ENCODE data around the gene COX10.

Gene COX10

DNA sequence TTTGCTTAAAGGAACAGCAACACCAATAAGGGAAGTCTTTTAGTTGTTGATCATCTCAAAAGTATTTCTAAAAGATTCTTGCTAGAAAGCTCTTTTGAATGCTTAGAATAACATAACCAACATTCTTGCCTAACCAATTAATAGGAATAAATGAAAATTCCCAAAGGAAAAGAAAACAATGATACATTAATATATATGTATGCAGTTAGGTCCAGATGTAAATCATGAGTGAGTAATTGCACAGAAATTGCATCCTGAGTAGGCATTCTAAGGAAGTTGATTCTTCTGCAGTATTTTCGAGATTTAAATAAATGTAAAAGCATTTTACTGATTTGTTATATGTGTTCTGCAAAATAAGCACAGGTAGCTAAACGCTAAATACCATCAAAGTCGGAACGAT, 22.1 kb downstream of the COX10 start:
- no peak for DNase-seq
- H3K36me3 ChIP-seq = no peaks in the 10 kb centered on the region
- H3K4me3 ChIP-seq (ENCODE audit: low read depth, low read length) = no peak overlapping the region
- TF ChIP-seq CTCF (IDR thresholded peaks at IDR 0.05; ENCODE audit: low read depth, low read length) = no peak
- no peaks in the 10 kb centered on the region for H3K9me3 ChIP-seq (ENCODE audit: severe bottlenecking)
- H3K27ac ChIP-seq = no peak overlapping the region
- no peaks in the 10 kb centered on the region for H3K27me3 ChIP-seq (ENCODE audit: insufficient read depth, low read depth, severe bottlenecking)

DNA sequence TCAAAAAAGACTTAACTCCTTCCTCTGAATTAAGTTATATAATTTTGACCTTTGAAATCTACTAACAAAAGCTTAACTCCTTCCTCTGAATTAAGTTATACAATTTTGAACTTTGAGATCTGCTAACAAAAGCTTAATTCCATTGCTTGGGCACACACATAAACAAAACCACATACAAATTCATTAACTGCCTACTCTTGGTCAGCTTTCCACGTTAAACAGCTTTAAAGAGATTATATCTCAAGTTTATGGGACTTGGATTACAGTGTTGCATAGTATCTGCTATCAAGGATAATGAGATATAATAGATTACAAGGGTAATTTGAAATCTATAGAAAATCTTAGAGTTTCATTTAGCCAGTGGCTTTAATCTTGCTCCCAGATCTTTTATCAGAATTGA, 23.5 kb downstream of the COX10 start:
- Histone ChIP-seq H3K36me3 (no peaks in the 10 kb centered on the region), H3K9me3 (ENCODE audit: severe bottlenecking) (no peaks in the 10 kb centered on the region), H3K27ac (no peak overlapping the region), H3K4me3 (ENCODE audit: low read depth, low read length) (no peak overlapping the region), H3K27me3 (ENCODE audit: insufficient read depth, low read depth, severe bottlenecking) (no peaks in the 10 kb centered on the region)
- no peak for DNase-seq
- no peak for TF ChIP-seq CTCF (IDR thresholded peaks at IDR 0.05; ENCODE audit: low read depth, low read length)

DNA sequence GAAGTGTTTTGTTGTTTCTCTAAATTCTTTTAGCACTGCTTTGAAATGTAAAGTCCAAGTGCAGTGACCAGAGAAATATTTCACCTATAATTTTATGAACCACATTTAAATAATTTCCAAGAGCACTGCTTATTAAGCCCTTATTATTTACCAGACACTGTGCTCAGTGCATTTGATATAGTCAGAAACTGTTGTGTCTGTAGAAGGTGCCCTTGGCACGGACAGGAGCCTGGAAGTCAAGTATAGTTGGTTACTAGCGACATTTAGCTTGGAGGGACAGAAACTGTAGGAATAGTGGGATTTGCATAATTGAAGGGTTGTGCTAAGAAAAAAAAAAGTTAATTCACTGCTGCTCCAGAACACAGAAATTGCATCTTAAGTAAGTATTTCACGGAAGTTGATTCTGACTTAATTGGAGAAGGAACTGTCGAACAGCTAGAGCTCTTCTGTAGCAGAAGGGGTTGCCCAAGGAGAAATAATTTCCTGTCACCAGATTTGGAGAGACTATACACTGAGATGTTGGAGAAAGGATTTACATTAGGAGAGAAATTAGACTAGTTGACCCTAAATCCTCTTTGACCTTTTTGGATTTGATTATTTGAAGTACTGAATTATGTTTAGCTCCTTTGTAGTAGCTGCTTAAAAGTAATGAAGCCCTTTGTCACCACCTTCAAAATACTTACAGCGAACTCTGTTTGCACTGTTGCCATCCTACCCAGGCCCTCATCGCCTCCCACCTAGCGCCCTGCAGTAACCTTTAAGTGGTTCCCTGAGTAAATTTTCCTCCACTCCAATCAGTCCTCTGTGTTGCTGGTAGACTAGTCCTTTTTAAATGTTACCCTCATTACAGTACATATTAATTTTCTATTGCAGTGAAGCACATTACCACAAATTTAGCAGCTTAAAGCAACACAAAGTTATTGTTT, 25.6 kb downstream of the COX10 start:
- Histone ChIP-seq H3K27me3 (ENCODE audit: insufficient read depth, low read depth, severe bottlenecking) (no peaks in the 10 kb centered on the region), H3K4me3 (ENCODE audit: low read depth, low read length) (no peak overlapping the region), H3K36me3 (no peaks in the 10 kb centered on the region), H3K27ac (no peak overlapping the region), H3K9me3 (ENCODE audit: severe bottlenecking) (no peaks in the 10 kb centered on the region)
- no peak for DNase-seq
- no peak for TF ChIP-seq CTCF (IDR thresholded peaks at IDR 0.05; ENCODE audit: low read depth, low read length)

DNA sequence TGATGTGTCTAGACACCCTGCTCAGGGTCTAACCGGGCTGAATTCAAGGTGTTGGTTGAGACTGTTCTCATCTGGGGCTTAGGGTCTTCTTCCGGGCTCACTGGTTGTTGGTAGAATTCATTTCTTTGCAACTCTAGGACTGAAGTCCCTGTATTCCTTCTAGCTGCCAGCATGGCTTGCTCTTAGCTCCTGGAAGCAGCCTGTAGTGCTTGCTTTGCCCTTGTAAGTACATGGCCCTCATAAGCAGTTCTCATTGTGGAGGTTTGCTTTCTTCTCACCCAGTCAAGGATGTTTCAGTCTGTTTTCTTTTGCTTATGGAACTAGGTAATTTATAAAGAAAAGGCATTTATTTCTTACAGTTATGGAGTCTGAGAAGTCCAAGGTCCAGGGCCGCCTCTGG, 26.3 kb downstream of the COX10 start:
- no peak overlapping the region for H3K4me3 ChIP-seq (ENCODE audit: low read depth, low read length)
- H3K9me3 ChIP-seq (ENCODE audit: severe bottlenecking) = no peaks in the 10 kb centered on the region
- no peak overlapping the region for H3K27ac ChIP-seq
- no peak for DNase-seq
- no peaks in the 10 kb centered on the region for H3K36me3 ChIP-seq
- no peak for TF ChIP-seq CTCF (IDR thresholded peaks at IDR 0.05; ENCODE audit: low read depth, low read length)
- no peaks in the 10 kb centered on the region for H3K27me3 ChIP-seq (ENCODE audit: insufficient read depth, low read depth, severe bottlenecking)

GRCh38 chr17:14098246-14098645, 28.9 kb downstream of the COX10 start:
- DNase-seq = no peak
- peaks cover 5% of the 10 kb centered on the region for H3K36me3 ChIP-seq
- no peaks in the 10 kb centered on the region for H3K27me3 ChIP-seq (ENCODE audit: insufficient read depth, low read depth, severe bottlenecking)
- no peak overlapping the region for H3K27ac ChIP-seq
- no peak for TF ChIP-seq CTCF (IDR thresholded peaks at IDR 0.05; ENCODE audit: low read depth, low read length)
- H3K9me3 ChIP-seq (ENCODE audit: severe bottlenecking) = no peaks in the 10 kb centered on the region
- H3K4me3 ChIP-seq (ENCODE audit: low read depth, low read length) = no peak overlapping the region

GRCh38 chr17:14101976-14102375, 32.7 kb downstream of the COX10 start:
- no peak for DNase-seq
- Histone ChIP-seq H3K9me3 (ENCODE audit: severe bottlenecking) (no peaks in the 10 kb centered on the region), H3K4me3 (ENCODE audit: low read depth, low read length) (no peak overlapping the region), H3K27ac (no peak overlapping the region), H3K36me3 (peaks cover 5% of the 10 kb centered on the region), H3K27me3 (ENCODE audit: insufficient read depth, low read depth, severe bottlenecking) (no peaks in the 10 kb centered on the region)
- no peak for TF ChIP-seq CTCF (IDR thresholded peaks at IDR 0.05; ENCODE audit: low read depth, low read length)

Data from WERI-Rb-1 (cell line).